Vagina (tissue), 2 donors: Measurements from ENCODE around the gene CTAGE1. TPM values are rescaled to one million over a fixed set of nuclear protein-coding genes. Genes with fewer than 3 reads are reported as not detected.

Experiments used
- DNase-seq, 2 donors: peaks; one replicate each; pipeline ENCODE4 v3.0.0-alpha.2; 2017; ENCODE audit errors: extremely low spot score in 2 of 2
- H3K27ac ChIP-seq: fragments of 200-600 bp; sonication (generic); one replicate; pipeline ENCODE4 v1.5.1; 2019
- H3K27me3 ChIP-seq: fragments of 200-600 bp; sonication (generic); one replicate; pipeline ENCODE4 v1.5.1; 2019
- H3K36me3 ChIP-seq, 2 donors: fragments of 200-600 bp; sonication (generic); one replicate each; pipeline ENCODE4 v1.5.1; 2017 to 2019
- H3K4me1 ChIP-seq: fragments of 200-600 bp; sonication (generic); one replicate; pipeline ENCODE4 v1.5.1; 2019
- H3K4me3 ChIP-seq, 2 donors: fragments of 200-600 bp; sonication (generic); 1 replicate in 1 of 2; 2 replicates in 1 of 2; pipeline ENCODE4 v1.5.1; 2016 to 2019
- H3K9me3 ChIP-seq: fragments of 200-600 bp; sonication (generic); one replicate; pipeline ENCODE4 v1.5.1; 2019
- POLR2A ChIP-seq, 2 donors: fragments of 450-650 bp; IDR thresholded peaks; one replicate each; pipeline ENCODE4 v1.6.1; 2017; ENCODE audit warnings: antibody characterized with exemption in 2 of 2, mild to moderate bottlenecking in 2 of 2, moderate library complexity in 2 of 2
- POLR2AphosphoS5 ChIP-seq, 2 donors: sonication (generic); formaldehyde crosslinking; IDR thresholded peaks; one replicate each; pipeline ENCODE4 v1.9.0; 2017; ENCODE audit warnings: antibody characterized with exemption in 2 of 2, mild to moderate bottlenecking in 2 of 2, low read depth in 1 of 2; ENCODE audit not compliant: insufficient read depth in 1 of 2
- intact Hi-C: fragments of 100-400 bp; cut with DNase I; formaldehyde crosslinking; loops from one replicate; pipeline ENCODE4 v1.15.1; 2023
- total RNA-seq: library from RNA; depleted of rRNA; stranded (reverse); fragments of >200 nt; gene quantifications from one replicate; pipeline ENCODE4 v1.2.3, GENCODE V29; 2016
- TF ChIP-seq, protein P1 (sequence below), 3 experiments: fragments of 450-650 bp in 2 of 3; fragments of 200-600 bp in 1 of 3; sonication (generic) in 1 of 3; IDR thresholded peaks; one replicate each; pipeline ENCODE4 v1.5.1; 2017 to 2019; ENCODE audit warnings: antibody characterized with exemption in 3 of 3, mild to moderate bottlenecking in 2 of 3, moderate library complexity in 2 of 3

Gene CTAGE1, protein sequence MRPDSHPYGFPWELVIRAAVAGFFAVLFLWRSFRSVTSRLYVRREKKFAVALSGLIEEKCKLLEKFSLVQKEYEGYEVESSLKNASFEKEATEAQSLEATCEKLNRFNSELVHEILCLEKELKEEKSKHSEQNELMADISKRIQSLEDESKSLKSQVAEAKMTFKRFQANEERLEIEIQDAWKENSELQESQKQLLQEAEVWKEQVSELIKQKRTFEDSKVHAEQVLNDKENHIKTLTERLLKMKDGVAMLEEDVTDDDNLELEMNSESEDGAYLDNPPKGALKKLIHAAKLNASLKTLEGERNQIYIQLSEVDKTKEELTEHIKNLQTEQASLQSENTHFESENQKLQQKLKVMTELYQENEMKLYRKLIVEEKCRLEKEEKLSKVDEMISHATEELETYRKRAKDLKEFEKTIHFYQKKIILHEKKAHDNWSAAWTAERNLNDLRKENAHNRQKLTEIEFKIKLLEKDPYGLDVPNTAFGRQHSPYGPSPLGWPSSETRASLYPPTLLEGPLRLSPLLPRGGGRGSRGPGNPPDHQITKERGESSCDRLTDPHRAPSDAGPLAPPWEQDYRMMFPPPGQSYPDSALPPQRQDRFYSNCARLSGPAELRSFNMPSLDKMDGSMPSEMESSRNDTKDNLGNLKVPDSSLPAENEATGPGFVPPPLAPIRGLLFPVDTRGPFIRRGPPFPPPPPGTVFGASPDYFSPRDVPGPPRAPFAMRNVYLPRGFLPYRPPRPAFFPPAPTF
- not detected for total RNA-seq

DNA sequence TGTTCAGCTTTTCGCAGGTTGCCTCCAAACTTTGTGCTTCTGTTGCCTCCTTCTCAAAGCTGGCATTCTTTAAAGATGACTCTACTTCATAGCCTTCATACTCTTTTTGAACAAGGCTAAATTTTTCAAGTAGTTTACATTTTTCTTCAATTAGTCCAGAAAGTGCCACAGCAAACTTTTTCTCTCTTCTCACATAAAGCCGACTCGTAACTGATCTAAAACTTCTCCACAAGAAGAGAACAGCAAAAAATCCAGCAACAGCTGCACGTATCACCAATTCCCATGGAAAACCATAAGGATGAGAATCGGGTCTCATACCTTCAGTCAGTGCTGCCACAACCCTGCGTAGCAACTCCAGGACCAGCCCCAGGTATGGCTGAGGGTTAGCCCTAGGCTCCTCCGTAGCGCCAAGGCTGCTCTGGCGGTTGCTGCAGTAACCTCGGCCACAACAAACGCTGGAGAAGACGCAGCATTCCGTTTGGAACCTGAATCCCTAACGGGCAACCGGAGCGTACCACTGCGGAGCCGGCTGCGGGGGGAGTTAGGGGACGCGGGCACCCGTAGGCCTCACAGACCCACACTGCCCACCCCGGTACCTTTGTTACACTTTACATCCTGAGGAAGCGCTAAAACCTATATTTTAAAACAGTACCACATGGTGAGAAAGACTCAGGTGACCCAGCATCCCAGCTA is at the start of gene CTAGE1:
Gene CTAGE1, minus strand, starts transcription at position 420 of the 693 bp plus-strand sequence. Its CDS starts 104 bp downstream, at position 316.
- TF ChIP-seq, protein P1, sequence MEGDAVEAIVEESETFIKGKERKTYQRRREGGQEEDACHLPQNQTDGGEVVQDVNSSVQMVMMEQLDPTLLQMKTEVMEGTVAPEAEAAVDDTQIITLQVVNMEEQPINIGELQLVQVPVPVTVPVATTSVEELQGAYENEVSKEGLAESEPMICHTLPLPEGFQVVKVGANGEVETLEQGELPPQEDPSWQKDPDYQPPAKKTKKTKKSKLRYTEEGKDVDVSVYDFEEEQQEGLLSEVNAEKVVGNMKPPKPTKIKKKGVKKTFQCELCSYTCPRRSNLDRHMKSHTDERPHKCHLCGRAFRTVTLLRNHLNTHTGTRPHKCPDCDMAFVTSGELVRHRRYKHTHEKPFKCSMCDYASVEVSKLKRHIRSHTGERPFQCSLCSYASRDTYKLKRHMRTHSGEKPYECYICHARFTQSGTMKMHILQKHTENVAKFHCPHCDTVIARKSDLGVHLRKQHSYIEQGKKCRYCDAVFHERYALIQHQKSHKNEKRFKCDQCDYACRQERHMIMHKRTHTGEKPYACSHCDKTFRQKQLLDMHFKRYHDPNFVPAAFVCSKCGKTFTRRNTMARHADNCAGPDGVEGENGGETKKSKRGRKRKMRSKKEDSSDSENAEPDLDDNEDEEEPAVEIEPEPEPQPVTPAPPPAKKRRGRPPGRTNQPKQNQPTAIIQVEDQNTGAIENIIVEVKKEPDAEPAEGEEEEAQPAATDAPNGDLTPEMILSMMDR (IDR thresholded peaks at IDR 0.05) = no peak
- TF ChIP-seq POLR2A (IDR thresholded peaks at IDR 0.05) (no peak), POLR2AphosphoS5 (IDR thresholded peaks at IDR 0.05; ENCODE audit: insufficient read depth in 1 of 2, low read depth in 1 of 2) (no peak)
- intact Hi-C loops = no loop called here

DNA sequence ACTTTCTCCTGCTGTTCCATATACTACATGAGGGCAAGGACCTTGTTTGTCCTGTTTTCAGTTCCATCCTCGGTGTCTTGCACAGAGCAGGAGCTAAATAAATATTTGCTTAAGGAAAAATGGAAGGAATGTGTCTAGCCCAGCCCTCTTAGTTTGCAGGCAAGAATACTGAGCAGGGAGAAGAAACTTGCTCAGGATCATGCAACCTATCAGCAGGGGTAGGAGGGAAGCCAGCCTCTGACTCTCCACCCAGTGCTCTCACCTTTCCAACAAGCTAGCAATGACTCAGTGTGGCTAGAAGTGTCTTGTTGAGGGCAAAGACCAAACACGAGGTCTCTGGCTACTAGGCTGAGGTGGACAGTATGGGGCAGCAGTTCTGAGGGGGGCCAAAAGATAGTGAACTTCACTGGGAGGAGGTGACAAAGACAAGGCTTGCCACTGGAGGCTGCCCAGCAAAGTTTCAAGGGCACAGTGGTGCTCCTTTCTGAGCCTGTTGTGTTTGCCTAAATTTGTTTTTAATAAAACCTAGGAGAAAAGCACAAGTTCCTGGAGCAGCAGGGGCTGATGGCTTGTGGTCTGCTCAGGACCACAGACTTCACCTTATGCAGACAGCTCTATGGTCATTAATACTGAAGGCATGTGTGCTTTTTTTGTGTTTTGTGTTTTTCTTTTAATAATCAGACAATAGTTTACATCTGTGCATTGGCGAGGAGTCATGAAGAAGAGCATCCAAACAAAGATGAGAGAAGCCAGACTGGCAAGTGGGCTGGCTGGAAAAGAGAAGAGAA is 49.1 kb upstream of the CTAGE1 start:
- no peak for DNase-seq
- no peak overlapping the region for H3K4me3 ChIP-seq
- peaks cover 27% of the 10 kb centered on the region for H3K4me1 ChIP-seq
- H3K9me3 ChIP-seq = no peaks in the 10 kb centered on the region
- peak overlapping the region; percentile 31 for H3K27ac ChIP-seq
- H3K27me3 ChIP-seq = no peaks in the 10 kb centered on the region
- TF ChIP-seq POLR2AphosphoS5 (IDR thresholded peaks at IDR 0.05; ENCODE audit: insufficient read depth in 1 of 2, low read depth in 1 of 2) (no peak), POLR2A (IDR thresholded peaks at IDR 0.05) (no peak)
- TF ChIP-seq, protein P1 (IDR thresholded peaks at IDR 0.05) = no peak
- intact Hi-C loops = loop anchor here (10.0 kb wide), 1 partner anchor 292 kb away; no protein-coding TSS in a partner anchor
- H3K36me3 ChIP-seq = no peaks in the 10 kb centered on the region

More for the DNA sequence above, at the start of gene CTAGE1:
- H3K27ac ChIP-seq = no peak within 1 kb of the TSS
- no peaks in the 10 kb centered on the region for H3K27me3 ChIP-seq
- no peak within 1 kb of the TSS for H3K4me3 ChIP-seq
- H3K4me1 ChIP-seq = no peaks in the 10 kb centered on the region
- H3K36me3 ChIP-seq = no peaks in the 10 kb centered on the region
- DNase-seq = no peak
- H3K9me3 ChIP-seq = no peaks in the 10 kb centered on the region

DNA sequence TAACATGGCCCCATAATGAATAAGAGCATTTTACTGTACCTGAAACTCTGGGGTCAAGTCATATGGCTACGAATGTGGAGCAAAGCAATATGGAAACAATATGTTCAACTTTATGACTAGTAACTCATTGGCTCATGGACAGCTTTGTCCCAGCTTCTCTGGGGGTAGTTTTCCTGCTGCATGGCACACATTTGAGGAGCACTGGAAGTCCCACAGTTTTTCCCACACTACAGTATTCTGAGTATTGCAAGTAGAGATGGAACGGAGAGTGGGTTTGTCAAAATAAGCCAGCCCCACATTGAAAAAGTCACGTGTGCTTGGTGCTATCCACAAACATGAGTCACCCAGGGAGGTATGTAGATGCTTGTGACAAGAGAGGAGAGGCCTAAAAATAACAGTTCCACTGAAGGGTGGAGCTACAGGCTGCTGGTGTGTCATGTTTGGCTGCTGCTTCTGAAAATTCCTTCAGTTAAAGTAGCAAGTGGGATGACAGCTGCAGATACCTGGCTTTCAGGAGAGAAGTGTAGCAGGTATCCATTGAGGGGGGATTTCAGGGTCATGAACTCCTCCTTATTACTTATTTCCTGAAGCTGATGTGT is 48.2 kb upstream of the CTAGE1 start:
- Histone ChIP-seq H3K9me3 (no peaks in the 10 kb centered on the region), H3K27ac (peak overlapping the region; percentile 50), H3K27me3 (no peaks in the 10 kb centered on the region), H3K36me3 (no peaks in the 10 kb centered on the region), H3K4me3 (no peak overlapping the region), H3K4me1 (peaks cover 21% of the 10 kb centered on the region)
- DNase-seq = no peak
- TF ChIP-seq, protein P1 (IDR thresholded peaks at IDR 0.05) = no peak
- TF ChIP-seq POLR2AphosphoS5 (IDR thresholded peaks at IDR 0.05; ENCODE audit: insufficient read depth in 1 of 2, low read depth in 1 of 2) = peak in 1 of 2 donors; percentile 59
- intact Hi-C loops = loop anchor here (10.0 kb wide), 1 partner anchor 291 kb away; no protein-coding TSS in a partner anchor

DNA sequence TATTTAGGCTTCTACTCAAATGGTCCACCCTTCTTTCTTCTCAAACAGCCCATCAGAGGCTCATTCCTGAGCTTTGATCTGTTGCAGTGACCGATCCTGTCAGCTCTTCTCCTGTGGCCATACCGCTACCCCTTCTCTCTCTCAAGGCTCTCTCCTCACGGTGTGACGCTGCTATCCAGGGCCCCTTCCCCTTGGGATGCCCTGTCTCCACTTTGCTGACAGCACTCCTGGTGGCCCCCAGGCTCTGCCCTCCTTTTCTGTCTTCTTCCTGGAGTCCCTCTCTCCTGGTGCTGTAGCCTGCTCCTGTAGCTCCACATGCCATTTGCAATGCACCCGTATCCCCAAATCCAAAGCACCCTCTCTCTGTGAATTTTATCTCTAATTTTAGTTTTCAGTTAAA is 45.4 kb upstream of the CTAGE1 start:
- TF ChIP-seq POLR2A (IDR thresholded peaks at IDR 0.05) = no peak
- TF ChIP-seq, protein P1 (IDR thresholded peaks at IDR 0.05) = no peak
- TF ChIP-seq POLR2AphosphoS5 (IDR thresholded peaks at IDR 0.05; ENCODE audit: insufficient read depth in 1 of 2, low read depth in 1 of 2) = no peak
- DNase-seq = no peak
- H3K27ac ChIP-seq = no peak overlapping the region
- intact Hi-C loops = loop anchor here (10.0 kb wide), 1 partner anchor 288 kb away; no protein-coding TSS in a partner anchor
- no peaks in the 10 kb centered on the region for H3K36me3 ChIP-seq
- peaks cover 15% of the 10 kb centered on the region for H3K4me1 ChIP-seq
- no peak overlapping the region for H3K4me3 ChIP-seq
- no peaks in the 10 kb centered on the region for H3K27me3 ChIP-seq
- no peaks in the 10 kb centered on the region for H3K9me3 ChIP-seq
